Upper lobe of right lung (tissue), 1 donor: Measurements from ENCODE around the gene DUSP6. TPM values are rescaled to one million over a fixed set of nuclear protein-coding genes. Genes with fewer than 3 reads are reported as not detected.
A peak's percentile ranks its signal among the peaks of the same experiment; 100 is the strongest.

Experiments
- ATAC-seq: fragments of 200-7000 bp; cut with Tn5 transposase; one replicate; pipeline ENCODE4 v1.9.1; 2020; ENCODE audit warnings: mild to moderate bottlenecking, moderate library complexity
- DNase-seq: peaks from one replicate; pipeline ENCODE4 v3.0.0-alpha.2; 2020
- H3K27ac ChIP-seq: fragments of 200-600 bp; one replicate; pipeline ENCODE4 v1.8.0; 2022
- H3K27me3 ChIP-seq: fragments of 200-600 bp; one replicate; pipeline ENCODE4 v1.8.0; 2022; ENCODE audit warnings: mild to moderate bottlenecking
- H3K36me3 ChIP-seq: fragments of 200-600 bp; one replicate; pipeline ENCODE4 v1.8.0; 2022
- H3K4me1 ChIP-seq: fragments of 200-600 bp; one replicate; pipeline ENCODE4 v1.8.0; 2022
- H3K4me3 ChIP-seq: fragments of 200-600 bp; one replicate; pipeline ENCODE4 v1.8.0; 2022; ENCODE audit warnings: mild to moderate bottlenecking
- H3K9me3 ChIP-seq: fragments of 200-600 bp; one replicate; pipeline ENCODE4 v1.8.0; 2022
- intact Hi-C: fragments of 100-400 bp; cut with DNase I; formaldehyde crosslinking; loops from one replicate; pipeline ENCODE4 v1.11.0; 2022
- total RNA-seq: library from RNA; stranded (reverse); fragmentation: NEBNext Ultra II Directional; extraction: Animal tissue kit (Norgen Biotek cat#: 25700); gene quantifications from one replicate; pipeline ENCODE4 v1.2.1, GENCODE V29; 2021
- TF ChIP-seq, protein P1 (sequence below): fragments of 200-600 bp; IDR thresholded peaks from one replicate; pipeline ENCODE4 v1.8.0; 2022; ENCODE audit warnings: antibody characterized with exemption
- donor health status: DM: no; HTN: yes; CAD: no; lungs with severe emphysema.

The DUSP6 gene
- total RNA-seq, 1 donor from 2014 or later: 110 TPM

DNA sequence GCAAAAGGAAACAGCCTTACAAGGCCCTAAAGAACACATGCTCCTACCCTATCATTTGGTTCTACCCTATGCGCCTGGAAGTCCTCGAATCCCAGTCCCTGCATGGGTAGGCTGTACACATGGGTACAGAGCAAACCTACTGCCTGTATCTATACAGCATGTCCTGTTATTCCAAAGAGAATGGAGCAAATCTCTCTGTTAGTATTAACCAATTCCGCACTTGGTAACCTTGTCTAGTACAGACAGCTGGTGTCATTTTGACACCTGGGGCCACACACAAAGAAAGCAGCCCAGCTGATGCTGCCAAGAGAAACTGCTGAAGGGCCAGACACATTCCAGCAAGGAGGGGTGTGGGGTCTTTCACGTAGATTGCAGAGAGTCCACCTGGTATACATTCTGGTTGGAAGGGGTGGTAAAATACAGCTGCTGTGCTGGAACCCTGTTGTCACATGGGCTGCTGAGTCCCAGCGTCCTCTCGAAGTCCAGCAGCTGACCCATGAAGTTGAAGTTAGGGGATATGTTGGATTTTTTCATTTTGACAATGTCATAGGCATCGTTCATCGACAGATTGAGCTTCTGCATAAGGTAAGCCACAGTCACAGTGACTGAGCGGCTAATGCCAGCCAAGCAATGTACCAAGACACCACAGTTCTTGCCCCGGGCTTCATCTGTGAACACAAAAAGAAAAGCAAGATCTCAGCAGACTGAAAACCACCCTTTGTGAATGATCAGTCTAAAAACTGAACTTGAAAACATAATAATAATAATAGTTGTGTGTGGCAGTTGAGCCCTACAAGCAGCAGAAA lies 3.2 kb downstream of the DUSP6 start:
- intact Hi-C loops: no loop called here

DNA sequence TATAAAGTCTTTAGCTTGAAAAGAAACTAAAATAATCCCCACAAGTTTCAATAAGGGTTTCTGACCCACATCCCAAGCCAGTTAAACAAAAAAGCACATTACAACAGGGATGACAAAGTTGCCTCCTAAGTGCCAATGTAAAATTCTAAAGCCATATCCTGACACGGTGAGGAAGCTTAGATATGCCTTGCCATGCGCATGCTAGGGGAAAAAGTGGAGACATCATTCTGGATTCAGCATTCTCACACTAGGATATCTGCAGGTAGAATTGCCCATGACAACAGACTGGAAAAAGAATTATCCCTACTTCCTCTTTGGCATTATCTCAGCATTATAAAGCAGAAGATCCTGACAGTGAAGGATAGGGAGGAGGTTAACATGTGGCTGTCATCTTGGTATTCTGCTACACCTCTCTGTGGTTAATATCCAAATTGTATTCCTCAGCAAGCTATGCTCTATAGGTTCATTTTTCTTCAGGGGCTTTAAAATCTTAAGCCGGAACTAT lies 4.9 kb downstream of the DUSP6 start:
- intact Hi-C loops: no loop called here
- peak overlapping the region; percentile 72 for H3K4me3 ChIP-seq
- ATAC-seq (no peak), DNase-seq (no peak)
- H3K27ac ChIP-seq: peak overlapping the region; percentile 68
- peaks cover 49% of the 10 kb centered on the region for H3K4me1 ChIP-seq
- H3K27me3 ChIP-seq: no peaks in the 10 kb centered on the region
- TF ChIP-seq, protein P1, sequence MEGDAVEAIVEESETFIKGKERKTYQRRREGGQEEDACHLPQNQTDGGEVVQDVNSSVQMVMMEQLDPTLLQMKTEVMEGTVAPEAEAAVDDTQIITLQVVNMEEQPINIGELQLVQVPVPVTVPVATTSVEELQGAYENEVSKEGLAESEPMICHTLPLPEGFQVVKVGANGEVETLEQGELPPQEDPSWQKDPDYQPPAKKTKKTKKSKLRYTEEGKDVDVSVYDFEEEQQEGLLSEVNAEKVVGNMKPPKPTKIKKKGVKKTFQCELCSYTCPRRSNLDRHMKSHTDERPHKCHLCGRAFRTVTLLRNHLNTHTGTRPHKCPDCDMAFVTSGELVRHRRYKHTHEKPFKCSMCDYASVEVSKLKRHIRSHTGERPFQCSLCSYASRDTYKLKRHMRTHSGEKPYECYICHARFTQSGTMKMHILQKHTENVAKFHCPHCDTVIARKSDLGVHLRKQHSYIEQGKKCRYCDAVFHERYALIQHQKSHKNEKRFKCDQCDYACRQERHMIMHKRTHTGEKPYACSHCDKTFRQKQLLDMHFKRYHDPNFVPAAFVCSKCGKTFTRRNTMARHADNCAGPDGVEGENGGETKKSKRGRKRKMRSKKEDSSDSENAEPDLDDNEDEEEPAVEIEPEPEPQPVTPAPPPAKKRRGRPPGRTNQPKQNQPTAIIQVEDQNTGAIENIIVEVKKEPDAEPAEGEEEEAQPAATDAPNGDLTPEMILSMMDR: no peak
- no peaks in the 10 kb centered on the region for H3K9me3 ChIP-seq
- peaks cover 33% of the 10 kb centered on the region for H3K36me3 ChIP-seq

More for the DNA sequence above, 3.2 kb downstream of the DUSP6 start:
- H3K4me3 ChIP-seq: peak overlapping the region; percentile 72
- no peaks in the 10 kb centered on the region for H3K27me3 ChIP-seq
- peaks cover 49% of the 10 kb centered on the region for H3K4me1 ChIP-seq
- TF ChIP-seq, protein P1: no peak
- peak overlapping the region; percentile 99 for H3K27ac ChIP-seq
- H3K9me3 ChIP-seq: no peaks in the 10 kb centered on the region
- peaks cover 33% of the 10 kb centered on the region for H3K36me3 ChIP-seq
- DNase-seq (no peak), ATAC-seq (no peak)

DNA sequence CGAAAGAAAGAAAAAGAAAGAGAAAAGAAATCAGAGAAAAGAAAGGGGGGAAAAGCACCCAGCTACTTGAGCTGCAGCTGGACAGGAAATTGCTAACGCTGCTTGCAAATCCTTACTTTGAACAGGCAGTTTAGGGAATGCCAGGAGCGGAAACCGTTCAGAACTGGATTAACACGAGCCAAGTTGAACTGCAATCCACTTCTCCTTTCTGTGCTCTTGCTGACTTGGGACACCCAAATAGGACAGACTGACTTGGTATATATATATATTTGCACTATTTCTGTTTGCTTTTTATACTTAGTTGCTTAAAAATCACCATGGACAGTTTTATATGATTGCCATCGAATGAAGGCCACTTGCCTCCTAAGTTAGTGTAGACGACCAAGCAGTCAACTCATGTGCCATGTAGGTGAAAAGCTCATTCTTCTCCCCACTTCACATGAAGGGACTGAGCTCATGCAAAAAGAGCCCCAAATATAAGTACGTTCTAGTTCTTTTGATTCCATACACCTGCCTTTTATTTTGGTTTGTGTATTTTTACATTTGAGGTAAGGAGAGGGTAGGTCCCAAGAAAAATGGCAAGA lies 5.5 kb downstream of the DUSP6 start:
- H3K27me3 ChIP-seq: no peaks in the 10 kb centered on the region
- peaks cover 49% of the 10 kb centered on the region for H3K4me1 ChIP-seq
- peaks cover 33% of the 10 kb centered on the region for H3K36me3 ChIP-seq
- ATAC-seq: peak; percentile 25
- intact Hi-C loops: no loop called here
- H3K9me3 ChIP-seq: no peaks in the 10 kb centered on the region
- H3K4me3 ChIP-seq: peak overlapping the region; percentile 72
- peak overlapping the region; percentile 68 for H3K27ac ChIP-seq
- TF ChIP-seq, protein P1: no peak
- DNase-seq: no peak

DNA sequence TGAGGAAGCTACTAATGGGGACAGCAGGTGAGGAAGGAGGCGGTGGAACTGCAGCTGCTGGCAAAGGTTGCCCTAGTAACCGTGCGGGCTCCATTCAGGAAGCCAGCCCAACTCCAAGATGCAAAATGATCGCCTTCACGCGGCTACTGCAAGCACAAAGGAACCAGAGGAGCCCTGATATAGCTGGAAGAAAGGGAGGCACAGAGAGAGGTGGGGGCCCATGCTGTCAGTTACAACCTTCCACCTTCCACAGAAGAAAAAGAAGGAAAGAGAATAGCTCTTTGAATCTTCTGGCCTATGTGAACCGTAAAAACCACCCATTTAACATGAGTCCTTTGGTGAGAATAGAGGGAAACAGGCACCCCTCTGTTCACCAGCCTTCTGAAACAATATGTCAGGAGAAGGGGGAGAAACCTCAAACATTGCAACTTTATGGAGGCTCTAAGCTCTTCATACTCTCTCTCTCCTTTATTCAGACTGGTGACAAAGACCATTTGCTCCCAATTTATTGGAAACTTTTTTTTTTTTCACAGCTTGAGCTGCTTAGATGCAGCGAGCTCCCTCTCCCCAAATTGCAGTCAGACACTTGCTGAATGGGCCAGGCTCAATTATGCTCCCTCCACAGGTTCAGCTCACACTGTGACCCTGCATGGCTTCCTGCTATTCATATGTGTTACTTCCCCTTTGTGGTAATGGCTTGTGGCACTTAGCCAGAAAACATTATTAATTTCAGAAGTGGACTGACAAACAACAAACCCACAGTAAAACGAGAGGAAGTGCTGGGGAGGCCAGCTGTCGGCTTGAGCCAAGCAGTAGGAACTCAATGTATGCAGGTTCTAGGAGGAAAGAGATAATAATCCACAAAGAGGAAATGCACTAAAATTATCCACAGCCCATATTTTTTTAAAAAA lies 6.2 kb downstream of the DUSP6 start:
- TF ChIP-seq, protein P1: no peak
- ATAC-seq (peak; percentile 84), DNase-seq (peak; percentile 76)
- no peaks in the 10 kb centered on the region for H3K27me3 ChIP-seq
- H3K36me3 ChIP-seq: peaks cover 33% of the 10 kb centered on the region
- intact Hi-C loops: no loop called here
- peaks cover 49% of the 10 kb centered on the region for H3K4me1 ChIP-seq
- H3K27ac ChIP-seq: peak overlapping the region; percentile 68
- H3K9me3 ChIP-seq: no peaks in the 10 kb centered on the region
- H3K4me3 ChIP-seq: peak overlapping the region; percentile 72

DNA sequence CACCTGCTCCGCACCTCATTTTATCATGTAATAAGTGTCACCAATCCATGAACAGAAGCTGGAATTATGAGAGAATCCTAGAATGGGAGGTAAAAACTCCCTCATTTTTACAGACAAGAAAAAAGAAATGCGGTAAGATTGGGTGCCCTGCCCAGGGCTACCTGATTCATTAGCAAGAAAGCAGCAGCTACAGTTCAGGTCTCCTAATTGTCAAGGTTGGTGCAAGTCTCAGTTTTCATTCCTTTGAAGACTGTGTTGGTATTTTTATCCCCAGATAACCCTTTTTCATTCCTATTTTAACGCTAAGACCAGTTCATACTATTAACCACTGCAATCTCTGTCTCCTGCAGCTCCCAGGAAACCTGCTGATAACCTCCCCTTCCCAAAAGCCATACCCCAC lies 6.9 kb downstream of the DUSP6 start:
- intact Hi-C loops: no loop called here
- no peak for ATAC-seq
- peaks cover 49% of the 10 kb centered on the region for H3K4me1 ChIP-seq

More for the DNA sequence above, 6.9 kb downstream of the DUSP6 start:
- TF ChIP-seq, protein P1: no peak
- Histone ChIP-seq H3K4me3 (no peak overlapping the region), H3K36me3 (peaks cover 30% of the 10 kb centered on the region), H3K27me3 (no peaks in the 10 kb centered on the region), H3K27ac (peak overlapping the region; percentile 68), H3K9me3 (no peaks in the 10 kb centered on the region)
- no peak for DNase-seq
